ENCODE measurements around the gene DIAPH3. TPM values are rescaled to one million over a fixed set of nuclear protein-coding genes. Genes with fewer than 3 reads are reported as not detected.

The DIAPH3 gene
- polyA plus RNA-seq, 6 donors from 2014 or later, result not detected

GRCh38 chr13:60169239-60170031 lies 5.7 kb upstream of the DIAPH3 start:
- peaks cover 10 to 16% (median 11%) of the 10 kb centered on the region in 3 donors for H3K4me1 Mint-ChIP-seq
- H3K9me3 Mint-ChIP-seq, result peaks cover 0 to 2% (median 0%) of the 10 kb centered on the region in 7 donors
- peak overlapping the region in 1 of 6 donors; percentile 21 for H3K27ac Mint-ChIP-seq
- no peaks in the 10 kb centered on the region for H3K36me3 Mint-ChIP-seq
- peaks cover 6 to 22% (median 10%) of the 10 kb centered on the region in 3 donors for H3K27me3 Mint-ChIP-seq
- H3K4me3 Mint-ChIP-seq, result peak overlapping the region in 1 of 8 donors; percentile 11
- ATAC-seq (ENCODE audit: low read depth in 2 of 2) (no peak), DNase-seq (no peak)

- Mint-ChIP-seq H3K27ac (no peak overlapping the region), H3K4me3 (no peak overlapping the region), H3K36me3 (no peaks in the 10 kb centered on the region), H3K9me3 (peaks cover 0 to 2% (median 0%) of the 10 kb centered on the region in 7 donors), H3K27me3 (peaks cover 0 to 8% (median 3%) of the 10 kb centered on the region in 3 donors), H3K4me1 (peaks cover 19 to 26% (median 24%) of the 10 kb centered on the region in 3 donors)
- ATAC-seq (ENCODE audit: low read depth in 2 of 2) (no peak), DNase-seq (no peak)
Observed at GRCh38 chr13:60167121-60167520, 3.4 kb upstream of the DIAPH3 start.

- Mint-ChIP-seq H3K4me1 (peaks cover 19 to 26% (median 24%) of the 10 kb centered on the region in 3 donors), H3K27ac (no peak overlapping the region), H3K9me3 (peaks cover 0 to 2% (median 0%) of the 10 kb centered on the region in 7 donors), H3K27me3 (peaks cover 0 to 15% (median 0%) of the 10 kb centered on the region in 3 donors), H3K4me3 (peak overlapping the region in 4 of 8 donors; percentile 2 to 98 (median 75)), H3K36me3 (no peaks in the 10 kb centered on the region)
- no peak for ATAC-seq (ENCODE audit: low read depth in 2 of 2)
- DNase-seq, result no peak
Observed at GRCh38 chr13:60165391-60166099, 1.8 kb upstream of the DIAPH3 start.

GRCh38 chr13:60164234-60164889 lies 634 bp upstream of the DIAPH3 start:
- Mint-ChIP-seq H3K9me3 (no peaks in the 10 kb centered on the region), H3K27me3 (peaks cover 0 to 8% (median 0%) of the 10 kb centered on the region in 3 donors), H3K4me1 (peaks cover 19 to 26% (median 24%) of the 10 kb centered on the region in 3 donors), H3K4me3 (peak overlapping the region; percentile 89 to 98 (median 98)), H3K27ac (peak overlapping the region; percentile 47 to 94 (median 92)), H3K36me3 (no peaks in the 10 kb centered on the region)
- peak in 1 of 2 donors; percentile 2 for ATAC-seq (ENCODE audit: low read depth in 2 of 2)
- DNase-seq, result no peak

- no peak for DNase-seq
- ATAC-seq (ENCODE audit: low read depth in 2 of 2), result no peak
- Mint-ChIP-seq H3K9me3 (peaks cover 0 to 7% (median 0%) of the 10 kb centered on the region in 7 donors), H3K27ac (no peak overlapping the region), H3K27me3 (peaks cover 0 to 8% (median 0%) of the 10 kb centered on the region in 3 donors), H3K36me3 (peaks cover 0 to 6% of the 10 kb centered on the region in 2 donors), H3K4me3 (peak overlapping the region in 2 of 8 donors; percentile 10 to 64), H3K4me1 (peaks cover 19 to 26% (median 24%) of the 10 kb centered on the region in 3 donors)
Observed at GRCh38 chr13:60162096-60162495, 1.6 kb downstream of the DIAPH3 start.

- H3K36me3 Mint-ChIP-seq, result peaks cover 0 to 6% of the 10 kb centered on the region in 2 donors
- H3K27me3 Mint-ChIP-seq, result peaks cover 0 to 8% (median 0%) of the 10 kb centered on the region in 3 donors
- H3K4me1 Mint-ChIP-seq, result peaks cover 0 to 3% (median 0%) of the 10 kb centered on the region in 3 donors
- DNase-seq (no peak), ATAC-seq (ENCODE audit: low read depth in 2 of 2) (no peak)
- H3K9me3 Mint-ChIP-seq, result peaks cover 0 to 8% (median 0%) of the 10 kb centered on the region in 7 donors
- no peak overlapping the region for H3K4me3 Mint-ChIP-seq
- no peak overlapping the region for H3K27ac Mint-ChIP-seq
Observed at GRCh38 chr13:60158321-60158801, 5.4 kb downstream of the DIAPH3 start.

GRCh38 chr13:60155978-60156377 lies 7.8 kb downstream of the DIAPH3 start:
- no peak overlapping the region for H3K27ac Mint-ChIP-seq
- peaks cover 0 to 2% (median 0%) of the 10 kb centered on the region in 3 donors for H3K27me3 Mint-ChIP-seq
- peaks cover 0 to 8% (median 0%) of the 10 kb centered on the region in 7 donors for H3K9me3 Mint-ChIP-seq
- ATAC-seq (ENCODE audit: low read depth in 2 of 2) (no peak), DNase-seq (no peak)
- H3K36me3 Mint-ChIP-seq, result peaks cover 0 to 6% of the 10 kb centered on the region in 2 donors
- no peaks in the 10 kb centered on the region for H3K4me1 Mint-ChIP-seq
- H3K4me3 Mint-ChIP-seq, result no peak overlapping the region

- no peak for DNase-seq
- Mint-ChIP-seq H3K27ac (no peak overlapping the region), H3K27me3 (no peaks in the 10 kb centered on the region), H3K36me3 (peaks cover 0 to 6% of the 10 kb centered on the region in 2 donors), H3K4me3 (no peak overlapping the region), H3K9me3 (peaks cover 0 to 8% (median 0%) of the 10 kb centered on the region in 7 donors), H3K4me1 (peaks cover 0 to 11% (median 0%) of the 10 kb centered on the region in 3 donors)
- no peak for ATAC-seq (ENCODE audit: low read depth in 2 of 2)
Observed at GRCh38 chr13:60152904-60153303, 10.8 kb downstream of the DIAPH3 start.

GRCh38 chr13:60152114-60152513 lies 11.6 kb downstream of the DIAPH3 start:
- Mint-ChIP-seq H3K27ac (no peak overlapping the region), H3K9me3 (peaks cover 0 to 4% (median 0%) of the 10 kb centered on the region in 7 donors), H3K4me1 (peaks cover 0 to 14% (median 0%) of the 10 kb centered on the region in 3 donors), H3K36me3 (no peaks in the 10 kb centered on the region), H3K27me3 (no peaks in the 10 kb centered on the region), H3K4me3 (no peak overlapping the region)
- DNase-seq (no peak), ATAC-seq (ENCODE audit: low read depth in 2 of 2) (no peak)

GRCh38 chr13:60150538-60150937 lies 13.2 kb downstream of the DIAPH3 start:
- Mint-ChIP-seq H3K27me3 (no peaks in the 10 kb centered on the region), H3K9me3 (peaks cover 0 to 4% (median 0%) of the 10 kb centered on the region in 7 donors), H3K36me3 (no peaks in the 10 kb centered on the region), H3K4me1 (peaks cover 0 to 14% (median 0%) of the 10 kb centered on the region in 3 donors), H3K27ac (peak overlapping the region in 2 of 6 donors; percentile 31 to 52), H3K4me3 (no peak overlapping the region)
- DNase-seq (no peak), ATAC-seq (ENCODE audit: low read depth in 2 of 2) (no peak)

- DNase-seq (no peak), ATAC-seq (ENCODE audit: low read depth in 2 of 2) (peak in 1 of 2 donors; percentile 27)
- Mint-ChIP-seq H3K27ac (peak overlapping the region in 1 of 6 donors; percentile 43), H3K36me3 (no peaks in the 10 kb centered on the region), H3K4me3 (no peak overlapping the region), H3K9me3 (peaks cover 0 to 4% (median 0%) of the 10 kb centered on the region in 7 donors), H3K4me1 (peaks cover 0 to 14% (median 0%) of the 10 kb centered on the region in 3 donors), H3K27me3 (no peaks in the 10 kb centered on the region)
Observed at GRCh38 chr13:60148918-60149317, 14.8 kb downstream of the DIAPH3 start.

- DNase-seq (no peak), ATAC-seq (ENCODE audit: low read depth in 2 of 2) (no peak)
- no peaks in the 10 kb centered on the region for H3K36me3 Mint-ChIP-seq
- peaks cover 0 to 14% (median 0%) of the 10 kb centered on the region in 3 donors for H3K4me1 Mint-ChIP-seq
- H3K27ac Mint-ChIP-seq, result no peak overlapping the region
- H3K4me3 Mint-ChIP-seq, result no peak overlapping the region
- peaks cover 0 to 4% (median 0%) of the 10 kb centered on the region in 7 donors for H3K9me3 Mint-ChIP-seq
- H3K27me3 Mint-ChIP-seq, result no peaks in the 10 kb centered on the region
Observed at GRCh38 chr13:60147361-60147760, 16.4 kb downstream of the DIAPH3 start.

GRCh38 chr13:60146471-60146870 lies 17.3 kb downstream of the DIAPH3 start:
- H3K4me3 Mint-ChIP-seq, result no peak overlapping the region
- DNase-seq (no peak), ATAC-seq (ENCODE audit: low read depth in 2 of 2) (no peak)
- H3K27ac Mint-ChIP-seq, result no peak overlapping the region
- H3K9me3 Mint-ChIP-seq, result peaks cover 0 to 4% (median 0%) of the 10 kb centered on the region in 7 donors
- H3K36me3 Mint-ChIP-seq, result no peaks in the 10 kb centered on the region
- peaks cover 0 to 14% (median 0%) of the 10 kb centered on the region in 3 donors for H3K4me1 Mint-ChIP-seq
- no peaks in the 10 kb centered on the region for H3K27me3 Mint-ChIP-seq
